Measurements from ENCODE around the gene ZSWIM2. TPM values are rescaled to one million over a fixed set of nuclear protein-coding genes. Genes with fewer than 3 reads are reported as not detected.

Gene ZSWIM2
- total and polyA plus RNA-seq, 2 experiments from 2014 or later = not detected

- no peaks in the 10 kb centered on the region for H3K36me3 ChIP-seq
- peaks cover 7% of the 10 kb centered on the region for H3K4me1 ChIP-seq (ENCODE audit: low read depth)
- no peak overlapping the region for H3K4me3 ChIP-seq
- no peak overlapping the region for H3K27ac ChIP-seq
- H3K9me3 ChIP-seq (ENCODE audit: low read depth) = no peaks in the 10 kb centered on the region
- no peak for TF ChIP-seq CTCF (IDR thresholded peaks at IDR 0.05; ENCODE audit: low read depth, low read length)
- DNase-seq (ENCODE audit: low read depth in 1 of 2, low spot score in 1 of 2) = peak in 1 of 2 donors; percentile 38
- no peaks in the 10 kb centered on the region for H3K27me3 ChIP-seq
Observed at GRCh38 chr2:186882511-186883071, 33.6 kb upstream of the ZSWIM2 start.

- Histone ChIP-seq H3K27me3 (no peaks in the 10 kb centered on the region), H3K4me3 (no peak overlapping the region), H3K9me3 (ENCODE audit: low read depth) (no peaks in the 10 kb centered on the region), H3K27ac (no peak overlapping the region), H3K4me1 (ENCODE audit: low read depth) (peaks cover 7% of the 10 kb centered on the region), H3K36me3 (no peaks in the 10 kb centered on the region)
- no peak for TF ChIP-seq CTCF (IDR thresholded peaks at IDR 0.05; ENCODE audit: low read depth, low read length)
- DNase-seq (ENCODE audit: low read depth in 1 of 2, low spot score in 1 of 2) = no peak
Observed at GRCh38 chr2:186881660-186882059, 32.7 kb upstream of the ZSWIM2 start.

- no peaks in the 10 kb centered on the region for H3K4me1 ChIP-seq (ENCODE audit: low read depth)
- H3K36me3 ChIP-seq = no peaks in the 10 kb centered on the region
- no peaks in the 10 kb centered on the region for H3K9me3 ChIP-seq (ENCODE audit: low read depth)
- H3K4me3 ChIP-seq = no peak overlapping the region
- no peak overlapping the region for H3K27ac ChIP-seq
- TF ChIP-seq CTCF (IDR thresholded peaks at IDR 0.05; ENCODE audit: low read depth, low read length) = no peak
- no peak for DNase-seq (ENCODE audit: low read depth in 1 of 2, low spot score in 1 of 2)
- no peaks in the 10 kb centered on the region for H3K27me3 ChIP-seq
Observed at GRCh38 chr2:186879312-186879711, 30.3 kb upstream of the ZSWIM2 start.

- Histone ChIP-seq H3K4me1 (ENCODE audit: low read depth) (no peaks in the 10 kb centered on the region), H3K27ac (no peak overlapping the region), H3K9me3 (ENCODE audit: low read depth) (no peaks in the 10 kb centered on the region), H3K27me3 (no peaks in the 10 kb centered on the region), H3K4me3 (no peak overlapping the region), H3K36me3 (no peaks in the 10 kb centered on the region)
- TF ChIP-seq CTCF (IDR thresholded peaks at IDR 0.05; ENCODE audit: low read depth, low read length) = no peak
- no peak for DNase-seq (ENCODE audit: low read depth in 1 of 2, low spot score in 1 of 2)
Observed at GRCh38 chr2:186874713-186875112, 25.7 kb upstream of the ZSWIM2 start.

- TF ChIP-seq CTCF (IDR thresholded peaks at IDR 0.05; ENCODE audit: low read depth, low read length) = no peak
Observed at GRCh38 chr2:186871881-186872280, 22.9 kb upstream of the ZSWIM2 start.

More at GRCh38 chr2:186871881-186872280, 22.9 kb upstream of the ZSWIM2 start:
- Histone ChIP-seq H3K36me3 (no peaks in the 10 kb centered on the region), H3K27ac (no peak overlapping the region), H3K4me3 (no peak overlapping the region), H3K9me3 (ENCODE audit: low read depth) (no peaks in the 10 kb centered on the region), H3K4me1 (ENCODE audit: low read depth) (no peaks in the 10 kb centered on the region), H3K27me3 (no peaks in the 10 kb centered on the region)
- DNase-seq (ENCODE audit: low read depth in 1 of 2, low spot score in 1 of 2) = no peak
